Stimulated activated CD8-positive, alpha-beta memory T cell treated with anti-CD3 and anti-CD28 coated beads, Interleukin-2, amount 100 ng/mL, for 1 hour (primary cell): ENCODE data around the gene IFIT1.
"Not testable (repeated sequence)": the region's sequence is repeated elsewhere in the genome, so short reads cannot be mapped to it uniquely, and the experiment has no call there.

Source experiments
- DNase-seq, 2 donors: peaks; one replicate each; pipeline ENCODE4 v3.0.0-alpha.2; 2020; ENCODE audit warnings: low read depth in 2 of 2

Gene IFIT1

GRCh38 chr10:89367529-89367928 is 24.9 kb upstream of the IFIT1 start:
- no peak for DNase-seq

GRCh38 chr10:89368129-89368528 is 24.3 kb upstream of the IFIT1 start:
- DNase-seq = no peak

- no peak for DNase-seq
These were observed 23.0 kb upstream of the IFIT1 start for GRCh38 chr10:89369156-89370105.

GRCh38 chr10:89371079-89371478 is 21.3 kb upstream of the IFIT1 start:
- no peak for DNase-seq

GRCh38 chr10:89371987-89372386 is 20.4 kb upstream of the IFIT1 start:
- no peak for DNase-seq

- DNase-seq = no peak
These were observed 18.3 kb upstream of the IFIT1 start for GRCh38 chr10:89373916-89374711.

- DNase-seq = no peak
These were observed 17.7 kb upstream of the IFIT1 start for GRCh38 chr10:89374713-89375141.

- DNase-seq = no peak
These were observed 14.5 kb upstream of the IFIT1 start, which contains the start of gene IFIT1B for GRCh38 chr10:89377705-89378637. TSS of gene IFIT1B (plus strand) at chr10:89378056. CDS start at chr10:89378136, 80 bp downstream.

- no peak for DNase-seq
These were observed 13.3 kb upstream of the IFIT1 start for GRCh38 chr10:89379103-89379502.

- DNase-seq = no peak
These were observed 9.7 kb upstream of the IFIT1 start for GRCh38 chr10:89382757-89383156.

GRCh38 chr10:89384474-89385340 is 7.7 kb upstream of the IFIT1 start:
- DNase-seq = no peak

- no peak for DNase-seq
These were observed 3.6 kb upstream of the IFIT1 start for GRCh38 chr10:89388806-89389205.

GRCh38 chr10:89389254-89389653 is 3.2 kb upstream of the IFIT1 start:
- DNase-seq = no peak

- DNase-seq = no peak
These were observed 1.8 kb upstream of the IFIT1 start for GRCh38 chr10:89390476-89391225.

- not testable (repeated sequence) for DNase-seq
These were observed 1.2 kb upstream of the IFIT1 start for GRCh38 chr10:89391226-89391576.

GRCh38 chr10:89392974-89393373 is 551 bp downstream of the IFIT1 start:
- DNase-seq = no peak

- no peak for DNase-seq
These were observed 1.5 kb downstream of the IFIT1 start for GRCh38 chr10:89393898-89394297.

- DNase-seq = no peak
These were observed 2.7 kb downstream of the IFIT1 start for GRCh38 chr10:89395141-89395540.

- DNase-seq = no peak
These were observed 5.8 kb downstream of the IFIT1 start for GRCh38 chr10:89398003-89398749.
